Loucy (cell line): ENCODE data around the gene AGO3.
A peak's percentile ranks its signal among the peaks of the same experiment; 100 is the strongest.

ENCODE experiments used
- H2AFZ ChIP-seq: fragments of 200-600 bp; sonication (generic); 2 replicates; pipeline ENCODE4 v1.6.0; 2016; ENCODE audit warnings: antibody characterized with exemption, mild to moderate bottlenecking, low read length, moderate library complexity
- H3F3A ChIP-seq: fragments of 200-600 bp; 2 replicates; pipeline ENCODE4 v1.6.0; 2016; ENCODE audit warnings: antibody characterized with exemption, low read depth, mild to moderate bottlenecking
- H3K27me3 ChIP-seq: fragments of 200-600 bp; sonication (generic); 2 replicates; pipeline ENCODE4 v1.6.1; 2014; ENCODE audit warnings: low read length, mild to moderate bottlenecking; ENCODE audit not compliant: insufficient read depth, poor library complexity, severe bottlenecking
- H3K36me3 ChIP-seq: fragments of 200-600 bp; sonication (generic); 2 replicates; pipeline ENCODE4 v1.6.1; 2016; ENCODE audit warnings: low read length; ENCODE audit not compliant: insufficient read depth
- H3K4me1 ChIP-seq: fragments of 200-600 bp; sonication (generic); 2 replicates; pipeline ENCODE4 v1.5.1; 2014; ENCODE audit warnings: low read length, mild to moderate bottlenecking; ENCODE audit not compliant: insufficient read depth, poor library complexity, severe bottlenecking
- H3K4me2 ChIP-seq: fragments of 200-600 bp; sonication (generic); 2 replicates; pipeline ENCODE4 v1.6.0; 2014; ENCODE audit warnings: antibody characterized with exemption, low read length, low read depth, mild to moderate bottlenecking; ENCODE audit not compliant: poor library complexity, severe bottlenecking
- H3K4me3 ChIP-seq: fragments of 200-600 bp; sonication (generic); 2 replicates; pipeline ENCODE4 v1.5.1; 2014; ENCODE audit warnings: low read length, mild to moderate bottlenecking, mixed read lengths; ENCODE audit not compliant: poor library complexity, severe bottlenecking
- H3K79me2 ChIP-seq: fragments of 200-600 bp; sonication (generic); 2 replicates; pipeline ENCODE4 v1.6.1; 2014; ENCODE audit warnings: low read length; ENCODE audit not compliant: insufficient read depth
- H3K9ac ChIP-seq: fragments of 200-600 bp; sonication (generic); 2 replicates; pipeline ENCODE4 v1.6.0; 2014; ENCODE audit warnings: mild to moderate bottlenecking, low read depth, low read length, moderate library complexity; ENCODE audit not compliant: poor library complexity, severe bottlenecking
- H3K9me2 ChIP-seq: fragments of 200-600 bp; sonication (generic); replicated peaks from 2 replicates; pipeline ENCODE4 v1.6.1; 2016; ENCODE audit warnings: low read depth, low read length, mixed read lengths
- H3K9me3 ChIP-seq: fragments of 200-600 bp; sonication (generic); 2 replicates; pipeline ENCODE4 v1.6.1; 2014; ENCODE audit warnings: mild to moderate bottlenecking, antibody characterized with exemption, low read length, low read depth; ENCODE audit not compliant: insufficient read depth
- H4K20me1 ChIP-seq: fragments of 200-600 bp; sonication (generic); 2 replicates; pipeline ENCODE4 v1.6.0; 2014; ENCODE audit warnings: antibody characterized with exemption, low read length, mild to moderate bottlenecking; ENCODE audit not compliant: insufficient read depth, poor library complexity, severe bottlenecking
- CTCF ChIP-seq: fragments of 200-600 bp; sonication (generic); conservative IDR thresholded peaks from 2 replicates; pipeline ENCODE4 v1.5.1; 2014; ENCODE audit warnings: mild to moderate bottlenecking, antibody characterized with exemption, low read length
- EZH2phosphoT487 ChIP-seq: fragments of 200-600 bp; IDR thresholded peaks from 2 replicates; pipeline ENCODE4 v1.6.1; 2018; ENCODE audit warnings: antibody characterized with exemption, mild to moderate bottlenecking, moderate library complexity, borderline replicate concordance

The AGO3 gene

DNA sequence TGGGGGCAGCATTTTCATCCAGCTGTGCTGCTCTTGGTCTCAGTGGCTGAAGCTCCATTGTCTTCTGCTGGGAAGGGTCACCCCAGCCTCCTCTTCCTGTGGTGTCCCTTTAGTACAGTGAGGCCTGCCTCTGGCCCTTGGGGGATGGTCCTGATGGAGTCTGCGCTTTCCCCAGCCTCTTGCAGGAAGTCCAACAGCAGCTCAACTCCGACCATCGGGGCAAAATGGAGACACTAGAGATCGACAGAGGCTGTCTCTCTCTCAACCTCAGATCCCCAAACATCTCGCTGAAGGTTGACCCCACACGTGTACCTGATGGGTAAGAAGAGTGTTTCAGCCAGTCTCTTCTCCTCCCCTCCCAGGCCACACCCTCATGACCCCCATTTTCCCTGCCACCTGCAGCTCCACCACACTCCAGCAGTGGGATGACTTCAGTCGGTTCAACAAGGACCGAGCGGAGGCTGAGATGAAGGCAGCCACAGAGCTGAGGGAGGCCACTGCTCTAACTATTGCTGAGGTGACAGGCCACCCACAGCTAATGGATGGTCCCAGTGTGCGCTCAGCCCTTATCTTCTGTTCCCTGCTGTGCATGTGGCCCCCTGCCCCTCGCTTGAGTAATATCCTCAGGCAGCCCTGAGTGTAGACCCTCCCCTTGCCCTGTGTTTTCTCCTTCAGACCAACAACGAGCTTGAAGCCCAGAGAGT is 155.8 kb downstream of the AGO3 start:
- H3K36me3 ChIP-seq, result no peaks in the 10 kb centered on the region; the same call in 1 of the 2 replicates
- H3F3A ChIP-seq, result no peaks in the 10 kb centered on the region
- H3K9me3 ChIP-seq, result no peaks in the 10 kb centered on the region
- no peak overlapping the region for H3K4me3 ChIP-seq
- peaks cover 14% of the 10 kb centered on the region for H3K4me1 ChIP-seq
- peak overlapping the region; percentile 36; the same call in 1 of the 2 replicates for H2AFZ ChIP-seq
- H3K9me2 ChIP-seq, result no peaks in the 10 kb centered on the region
- H3K79me2 ChIP-seq, result peaks cover 29% of the 10 kb centered on the region
- no peak overlapping the region for H3K4me2 ChIP-seq
- H3K27me3 ChIP-seq, result no peaks in the 10 kb centered on the region
- H4K20me1 ChIP-seq, result peaks cover 15% of the 10 kb centered on the region
- TF ChIP-seq EZH2phosphoT487 (no peak), CTCF (no peak)
- no peak overlapping the region for H3K9ac ChIP-seq

DNA sequence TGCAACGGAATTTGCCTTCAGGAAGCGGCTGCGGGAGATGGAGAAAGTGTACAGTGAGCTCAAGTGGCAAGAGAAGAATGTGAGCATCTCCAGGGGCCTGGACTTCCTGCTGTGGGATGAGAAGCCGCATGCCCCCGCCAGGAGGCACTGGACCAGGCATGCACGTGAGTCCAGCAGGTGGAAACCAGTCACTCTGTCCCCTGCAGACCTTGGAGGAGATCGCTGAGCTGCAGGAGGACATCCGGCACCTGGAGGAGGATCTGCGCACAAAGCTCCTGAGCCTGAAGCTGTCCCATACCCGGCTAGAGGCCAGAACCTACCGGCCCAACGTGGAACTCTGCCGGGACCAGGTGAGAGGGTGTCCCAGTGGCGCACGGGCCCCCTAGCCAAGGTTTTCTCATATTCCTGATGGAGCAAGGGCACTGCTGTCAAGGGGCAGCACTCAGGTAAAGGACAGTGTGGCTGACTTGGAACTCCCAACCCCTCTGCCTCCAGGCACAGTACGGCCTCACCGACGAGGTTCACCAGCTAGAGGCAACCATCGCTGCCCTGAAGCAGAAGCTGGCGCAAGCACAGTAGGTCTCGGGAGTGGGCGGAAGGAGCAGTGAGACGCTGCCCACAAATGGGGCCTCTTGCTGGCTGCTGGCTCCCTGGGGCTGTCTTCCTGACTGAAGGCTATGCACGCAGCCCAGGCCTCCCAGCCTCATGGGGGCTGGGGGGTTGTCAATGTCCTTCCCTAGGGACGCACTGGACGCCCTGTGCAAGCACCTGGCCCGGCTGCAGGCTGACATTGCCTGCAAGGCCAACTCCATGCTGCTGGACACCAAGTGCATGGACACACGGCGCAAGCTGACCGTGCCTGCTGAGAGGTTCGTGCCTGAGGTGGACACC is 156.6 kb downstream of the AGO3 start:
- peak overlapping the region; percentile 80 for H3K4me2 ChIP-seq
- peaks cover 14% of the 10 kb centered on the region for H3K4me1 ChIP-seq

GRCh38 chr1:36088265-36088576 is 157.3 kb downstream of the AGO3 start:
- peak overlapping the region; percentile 80 for H3K4me2 ChIP-seq
- H4K20me1 ChIP-seq, result peaks cover 15% of the 10 kb centered on the region
- no peaks in the 10 kb centered on the region for H3K9me2 ChIP-seq
- no peaks in the 10 kb centered on the region for H3K27me3 ChIP-seq
- peaks cover 14% of the 10 kb centered on the region for H3K4me1 ChIP-seq
- no peaks in the 10 kb centered on the region for H3K9me3 ChIP-seq
- H3K4me3 ChIP-seq, result peak overlapping the region; percentile 93
- H3K36me3 ChIP-seq, result peaks cover 11% of the 10 kb centered on the region; the same call in 1 of the 2 replicates
- H3F3A ChIP-seq, result no peaks in the 10 kb centered on the region
- H2AFZ ChIP-seq, result peak overlapping the region; percentile 100
- TF ChIP-seq CTCF, result no peak
- no peak for TF ChIP-seq EZH2phosphoT487
- peak overlapping the region; percentile 84 for H3K9ac ChIP-seq
- peaks cover 41% of the 10 kb centered on the region for H3K79me2 ChIP-seq

More for the DNA sequence above, 156.6 kb downstream of the AGO3 start:
- no peak for TF ChIP-seq EZH2phosphoT487
- TF ChIP-seq CTCF, result no peak
- H3F3A ChIP-seq, result no peaks in the 10 kb centered on the region
- H3K27me3 ChIP-seq, result no peaks in the 10 kb centered on the region
- no peak overlapping the region for H3K4me3 ChIP-seq
- no peaks in the 10 kb centered on the region for H3K9me3 ChIP-seq
- H3K36me3 ChIP-seq, result peaks cover 3% of the 10 kb centered on the region; the same call in 1 of the 2 replicates
- peaks cover 37% of the 10 kb centered on the region for H3K79me2 ChIP-seq
- peak overlapping the region; percentile 100; the same call in 1 of the 2 replicates for H2AFZ ChIP-seq
- H3K9ac ChIP-seq, result no peak overlapping the region
- no peaks in the 10 kb centered on the region for H3K9me2 ChIP-seq
- peaks cover 15% of the 10 kb centered on the region for H4K20me1 ChIP-seq
